T47D (cell line): ENCODE data around the gene BDNF.

Experiments used
- DNase-seq, 2 experiments: peaks; one replicate each; pipeline versions ENCODE4 v3.0.0 to v3.0.0-alpha.2; 2011 to 2012; ENCODE audit warnings: low read depth in 1 of 2, low spot score in 1 of 2
- JUND ChIP-seq: IDR thresholded peaks from 2 replicates; pipeline ENCODE4 v1.6.1; 2012; ENCODE audit warnings: low read depth
- in situ Hi-C: cut with HindIII; loops from 2 replicates; pipeline ENCODE4 v1.10.0; 2016; ENCODE audit warnings: low sequenced_read_pairs, low pct_unique_long_range_greater_than_20kb

The BDNF gene

GRCh38 chr11:27611947-27612455 lies 88.3 kb downstream of the BDNF start:
- DNase-seq: no peak
- no peak for TF ChIP-seq JUND
- in situ Hi-C loops: no loop called here

GRCh38 chr11:27611390-27611789 lies 88.9 kb downstream of the BDNF start:
- in situ Hi-C loops: no loop called here

GRCh38 chr11:27610946-27611345 lies 89.3 kb downstream of the BDNF start:
- TF ChIP-seq JUND: no peak
- no peak for DNase-seq
- in situ Hi-C loops: no loop called here

More at GRCh38 chr11:27611390-27611789, 88.9 kb downstream of the BDNF start:
- no peak for TF ChIP-seq JUND
- DNase-seq: no peak

GRCh38 chr11:27610280-27610679 lies 90.0 kb downstream of the BDNF start:
- DNase-seq: no peak
- in situ Hi-C loops: no loop called here
- TF ChIP-seq JUND: no peak

DNA sequence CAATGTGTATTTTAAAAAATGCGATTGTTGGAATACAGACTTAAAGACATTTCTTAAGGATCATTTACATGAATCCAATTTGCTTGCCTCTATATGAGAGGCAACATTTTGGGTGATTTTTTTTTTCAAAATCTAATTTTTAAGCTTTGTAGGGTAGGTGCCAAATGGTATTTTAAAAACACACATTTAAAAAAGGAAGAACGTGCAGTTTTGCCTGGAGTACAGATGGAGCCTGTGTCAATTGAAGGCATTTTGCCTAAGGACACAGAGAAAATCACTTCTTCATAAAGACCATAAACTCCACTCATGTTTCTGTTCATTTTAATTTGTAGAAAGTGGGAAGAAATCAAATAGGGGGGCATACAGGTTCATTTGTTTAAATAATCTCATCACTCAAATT lies 91.3 kb downstream of the BDNF start:
- no peak for TF ChIP-seq JUND
- in situ Hi-C loops: no loop called here
- DNase-seq: no peak

DNA sequence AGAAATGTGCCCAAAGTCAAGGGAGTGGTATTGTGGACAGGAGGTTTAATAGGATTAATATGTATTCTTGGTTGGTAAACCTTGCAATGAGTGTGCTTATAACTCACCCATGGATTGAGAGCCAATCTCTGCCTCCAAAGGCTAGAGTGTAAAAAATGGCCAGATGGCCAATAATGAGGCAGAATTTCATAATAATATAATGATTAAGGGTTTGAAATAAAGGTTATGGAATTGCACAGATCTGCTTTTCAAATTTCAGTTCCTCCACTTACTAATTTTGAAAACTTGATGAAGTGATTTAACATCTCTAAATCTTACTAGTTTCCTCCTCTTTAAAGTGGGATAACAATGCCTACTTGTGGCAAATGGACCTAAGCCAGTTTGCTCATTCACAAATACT lies 94.8 kb downstream of the BDNF start:
- no peak for TF ChIP-seq JUND
- in situ Hi-C loops: no loop called here
- DNase-seq: no peak
